OCI-LY7 (cell line): Measurements from ENCODE around the gene DCPS. TPM values are rescaled to one million over a fixed set of nuclear protein-coding genes. Genes with fewer than 3 reads are reported as not detected.

Source experiments
- BruUV-seq: library from RNA; stranded (reverse); fragments of 400-500 nt; replicated peaks from 2 replicates; lab custom pipeline; 2021; lab: Mats Ljungman, UMichigan
- CTCF ChIA-PET: fragments of 300-600 bp; sonication (Branson Sonifier 250); formaldehyde crosslinking; loops from one replicate; lab custom pipeline; 2022; ENCODE audit warnings: antibody characterized with exemption; ENCODE audit not compliant: unreplicated experiment; lab: Charles Lee
- POLR2A ChIA-PET: fragments of 300-600 bp; sonication (Branson Sonifier 250); formaldehyde crosslinking; loops from one replicate; lab custom pipeline; 2022; ENCODE audit warnings: antibody characterized with exemption; lab: Charles Lee
- DNase-seq: peaks from one replicate; pipeline ENCODE4 v3.0.0-alpha.2; 2015; ENCODE audit warnings: low spot score
- H2AFZ ChIP-seq: fragments of 200-600 bp; sonication (generic), shearing (Covaris generic); 2 replicates; pipeline ENCODE4 v1.6.1; 2014; ENCODE audit warnings: mild to moderate bottlenecking, antibody characterized with exemption, low read length, moderate library complexity
- H3K27ac ChIP-seq: fragments of 200-600 bp; sonication (generic); 2 replicates; pipeline ENCODE4 v1.5.1; 2014; ENCODE audit warnings: mixed run types, low read depth, mild to moderate bottlenecking, moderate library complexity, low read length, inconsistent platforms; ENCODE audit not compliant: poor library complexity, severe bottlenecking
- H3K36me3 ChIP-seq: fragments of 200-600 bp; sonication (generic); 2 replicates; pipeline ENCODE4 v1.6.1; 2014; ENCODE audit warnings: mild to moderate bottlenecking, antibody characterized with exemption, low read length, moderate library complexity, mixed read lengths; ENCODE audit not compliant: insufficient read depth
- H3K4me1 ChIP-seq: fragments of 200-600 bp; sonication (generic); 2 replicates; pipeline ENCODE4 v1.5.1; 2014; ENCODE audit warnings: mild to moderate bottlenecking, low read length; ENCODE audit not compliant: insufficient read depth, poor library complexity, severe bottlenecking
- H3K4me2 ChIP-seq: fragments of 200-600 bp; sonication (generic); 2 replicates; pipeline ENCODE4 v1.6.1; 2014; ENCODE audit warnings: mild to moderate bottlenecking, low read length
- H3K4me3 ChIP-seq: fragments of 200-600 bp; sonication (generic); 2 replicates; pipeline ENCODE4 v1.5.1; 2014; ENCODE audit warnings: mild to moderate bottlenecking, low read depth, low read length; ENCODE audit not compliant: poor library complexity, severe bottlenecking
- H3K79me2 ChIP-seq: fragments of 200-600 bp; sonication (generic); 2 replicates; pipeline ENCODE4 v1.6.1; 2016; ENCODE audit warnings: low read depth, mild to moderate bottlenecking, low read length, moderate library complexity, mixed read lengths; ENCODE audit not compliant: insufficient read depth
- H3K9me2 ChIP-seq: fragments of 200-600 bp; sonication (generic); 2 replicates; pipeline ENCODE4 v1.6.1; 2016; ENCODE audit warnings: mild to moderate bottlenecking, low read length, mixed read lengths; ENCODE audit not compliant: insufficient read depth
- H3K9me3 ChIP-seq: fragments of 200-600 bp; sonication (generic); 2 replicates; pipeline ENCODE4 v1.6.1; 2014; ENCODE audit warnings: mild to moderate bottlenecking, mixed run types, low read length, mixed read lengths
- H4K20me1 ChIP-seq: fragments of 200-600 bp; sonication (generic); 2 replicates; pipeline ENCODE4 v1.6.1; 2014; ENCODE audit warnings: mild to moderate bottlenecking, antibody characterized with exemption, low read length, moderate library complexity, mixed read lengths; ENCODE audit not compliant: insufficient read depth
- EZH2phosphoT487 ChIP-seq: fragments of 200-600 bp; sonication (generic); IDR thresholded peaks from 2 replicates; pipeline ENCODE4 v1.6.1; 2018; ENCODE audit warnings: low read depth, borderline replicate concordance, mild to moderate bottlenecking, mixed run types, antibody characterized with exemption, low read length, moderate library complexity, mixed read lengths
- intact Hi-C: fragments of 100-400 bp; cut with micrococcal nuclease; formaldehyde crosslinking; loops from one replicate; pipeline ENCODE4 v1.10.0; 2022; ENCODE audit not compliant: unreplicated experiment
- total RNA-seq, 2 experiments: library from RNA; depleted of rRNA in 1 of 2; stranded (reverse); fragments of >200 nt in 1 of 2; shearing (Covaris generic) in 1 of 2; gene quantifications; 2 replicates each; pipeline ENCODE4 v1.2.3, GENCODE V29; 2014 to 2022
- TF ChIP-seq, protein P1 (sequence below): fragments of 200-600 bp; sonication (generic); conservative IDR thresholded peaks from 2 replicates; pipeline ENCODE4 v1.5.1; 2014; ENCODE audit warnings: mild to moderate bottlenecking, antibody characterized with exemption, low read length, moderate library complexity, mixed read lengths

DCPS gene
- total RNA-seq, 2 experiments from 2014 or later, result 30.4 to 36.5 TPM

GRCh38 chr11:126256216-126256615 lies 47.6 kb upstream of the DCPS start:
- H3K79me2 ChIP-seq, result no peaks in the 10 kb centered on the region
- H3K9me2 ChIP-seq, result no peaks in the 10 kb centered on the region
- H3K9me3 ChIP-seq, result no peaks in the 10 kb centered on the region
- H3K4me3 ChIP-seq, result no peak overlapping the region
- no peak overlapping the region for H3K27ac ChIP-seq
- DNase-seq, result no peak
- ChIA-PET CTCF (no interaction called here), POLR2A (interaction anchor here (0.6 kb wide), 2 partner anchors 236 to 626 kb away, joined by 3 to 6 read pairs; no protein-coding TSS in a partner anchor)
- no TSS peak for BruUV-seq
- no peak overlapping the region for H3K4me2 ChIP-seq
- intact Hi-C loops, result no loop called here
- H4K20me1 ChIP-seq, result no peaks in the 10 kb centered on the region
- H3K36me3 ChIP-seq, result peaks cover 76% of the 10 kb centered on the region
- no peak overlapping the region for H2AFZ ChIP-seq
- no peaks in the 10 kb centered on the region for H3K4me1 ChIP-seq
- TF ChIP-seq EZH2phosphoT487, result no peak
- TF ChIP-seq, protein P1, sequence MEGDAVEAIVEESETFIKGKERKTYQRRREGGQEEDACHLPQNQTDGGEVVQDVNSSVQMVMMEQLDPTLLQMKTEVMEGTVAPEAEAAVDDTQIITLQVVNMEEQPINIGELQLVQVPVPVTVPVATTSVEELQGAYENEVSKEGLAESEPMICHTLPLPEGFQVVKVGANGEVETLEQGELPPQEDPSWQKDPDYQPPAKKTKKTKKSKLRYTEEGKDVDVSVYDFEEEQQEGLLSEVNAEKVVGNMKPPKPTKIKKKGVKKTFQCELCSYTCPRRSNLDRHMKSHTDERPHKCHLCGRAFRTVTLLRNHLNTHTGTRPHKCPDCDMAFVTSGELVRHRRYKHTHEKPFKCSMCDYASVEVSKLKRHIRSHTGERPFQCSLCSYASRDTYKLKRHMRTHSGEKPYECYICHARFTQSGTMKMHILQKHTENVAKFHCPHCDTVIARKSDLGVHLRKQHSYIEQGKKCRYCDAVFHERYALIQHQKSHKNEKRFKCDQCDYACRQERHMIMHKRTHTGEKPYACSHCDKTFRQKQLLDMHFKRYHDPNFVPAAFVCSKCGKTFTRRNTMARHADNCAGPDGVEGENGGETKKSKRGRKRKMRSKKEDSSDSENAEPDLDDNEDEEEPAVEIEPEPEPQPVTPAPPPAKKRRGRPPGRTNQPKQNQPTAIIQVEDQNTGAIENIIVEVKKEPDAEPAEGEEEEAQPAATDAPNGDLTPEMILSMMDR, result no peak

DNA sequence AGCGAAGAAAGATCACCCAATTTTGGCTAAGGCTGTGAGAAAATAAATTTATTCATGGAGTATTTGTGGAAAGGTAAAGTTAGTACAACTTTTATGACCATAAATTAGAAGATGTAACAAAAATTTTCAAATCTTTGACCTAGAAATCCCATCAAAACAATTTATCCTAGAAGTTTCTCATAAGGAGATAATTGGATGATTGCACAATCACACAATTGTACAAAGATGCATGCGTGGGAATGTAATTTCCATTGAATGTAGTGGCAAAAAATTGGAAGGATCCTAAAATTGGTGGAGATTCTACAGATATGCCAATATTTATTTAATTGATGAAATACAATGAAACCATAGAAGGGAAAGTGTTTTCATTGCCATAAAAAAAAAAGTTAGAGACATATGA lies 46.7 kb upstream of the DCPS start:
- Histone ChIP-seq H3K9me3 (no peaks in the 10 kb centered on the region), H3K4me1 (no peaks in the 10 kb centered on the region), H3K36me3 (peaks cover 81% of the 10 kb centered on the region), H3K27ac (no peak overlapping the region), H2AFZ (no peak overlapping the region), H3K79me2 (no peaks in the 10 kb centered on the region), H4K20me1 (no peaks in the 10 kb centered on the region), H3K4me3 (no peak overlapping the region), H3K9me2 (no peaks in the 10 kb centered on the region), H3K4me2 (no peak overlapping the region)
- intact Hi-C loops, result no loop called here
- ChIA-PET CTCF (no interaction called here), POLR2A (no interaction called here)
- BruUV-seq, result TSS peak; percentile 44
- DNase-seq, result no peak
- no peak for TF ChIP-seq EZH2phosphoT487
- TF ChIP-seq, protein P1, result no peak

DNA sequence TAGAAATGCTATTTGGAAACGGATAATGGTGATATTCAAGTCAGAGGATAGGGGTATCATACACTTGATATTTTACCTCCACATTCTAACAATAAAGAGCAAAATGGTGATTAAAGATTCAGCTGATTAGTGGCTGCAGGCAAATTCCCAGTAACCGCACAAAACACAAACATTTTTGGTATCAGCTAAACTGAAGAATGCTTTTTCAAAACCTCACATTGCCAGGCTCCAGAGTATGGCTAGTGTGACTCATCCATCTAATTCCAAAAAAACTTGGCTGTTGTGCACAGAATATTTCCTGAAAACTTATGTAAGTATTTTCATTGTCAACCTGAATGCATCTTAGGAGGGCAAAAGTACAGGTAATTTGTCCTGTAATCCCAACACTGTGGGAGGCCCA lies 46.1 kb upstream of the DCPS start:
- H3K4me1 ChIP-seq, result no peaks in the 10 kb centered on the region
- H3K9me2 ChIP-seq, result no peaks in the 10 kb centered on the region
- peaks cover 80% of the 10 kb centered on the region for H3K36me3 ChIP-seq
- no peak overlapping the region for H3K27ac ChIP-seq
- intact Hi-C loops, result no loop called here
- TF ChIP-seq EZH2phosphoT487, result no peak
- TF ChIP-seq, protein P1, result no peak
- H4K20me1 ChIP-seq, result no peaks in the 10 kb centered on the region
- no peaks in the 10 kb centered on the region for H3K9me3 ChIP-seq
- no TSS peak for BruUV-seq
- no peak overlapping the region for H3K4me3 ChIP-seq
- no peak overlapping the region for H2AFZ ChIP-seq
- ChIA-PET POLR2A (no interaction called here), CTCF (no interaction called here)
- no peaks in the 10 kb centered on the region for H3K79me2 ChIP-seq
- no peak for DNase-seq
- H3K4me2 ChIP-seq, result no peak overlapping the region
